ENCODE measurements around the gene CMSS1.

DNA sequence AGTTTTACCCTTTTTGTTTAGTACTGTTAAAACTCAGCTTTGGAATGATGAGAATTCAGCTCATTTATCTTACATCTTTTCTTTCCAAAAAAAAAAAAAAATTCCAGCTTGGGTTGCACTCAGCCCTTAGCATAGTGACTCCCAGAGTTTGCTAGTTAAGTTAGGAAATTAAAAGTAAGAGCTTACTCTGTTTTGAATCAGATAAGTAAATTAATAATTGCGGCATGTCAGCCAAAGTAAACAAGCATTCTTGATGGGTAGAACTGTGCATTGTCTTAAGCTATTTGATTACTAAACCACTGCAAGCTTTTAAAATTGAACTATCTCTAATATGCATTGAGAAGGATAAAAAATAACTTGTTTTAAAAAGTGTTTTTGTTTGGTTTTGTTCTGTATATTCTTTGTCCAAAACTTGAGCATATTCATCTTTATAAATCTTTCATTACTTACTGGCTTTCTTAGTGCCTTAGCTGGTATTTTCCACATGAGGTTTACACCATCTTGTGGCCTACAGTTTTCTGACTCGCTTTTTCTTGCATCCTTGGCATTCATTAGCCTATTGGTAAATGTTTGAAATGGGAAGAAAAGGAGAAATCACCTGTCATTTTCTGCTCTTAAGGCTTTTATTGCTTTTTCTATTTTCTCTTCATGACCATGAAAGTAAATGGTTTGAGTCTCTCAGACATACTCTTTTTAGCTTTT, 189.1 kb downstream of the CMSS1 start:
- no peak for TF ChIP-seq POLR2A (IDR thresholded peaks at IDR 0.05)
- TF ChIP-seq CTCF (IDR thresholded peaks at IDR 0.05): no peak
- TF ChIP-seq EP300 (IDR thresholded peaks at IDR 0.05): no peak
